ENCODE data around the gene CFAP74.

CFAP74 gene

DNA sequence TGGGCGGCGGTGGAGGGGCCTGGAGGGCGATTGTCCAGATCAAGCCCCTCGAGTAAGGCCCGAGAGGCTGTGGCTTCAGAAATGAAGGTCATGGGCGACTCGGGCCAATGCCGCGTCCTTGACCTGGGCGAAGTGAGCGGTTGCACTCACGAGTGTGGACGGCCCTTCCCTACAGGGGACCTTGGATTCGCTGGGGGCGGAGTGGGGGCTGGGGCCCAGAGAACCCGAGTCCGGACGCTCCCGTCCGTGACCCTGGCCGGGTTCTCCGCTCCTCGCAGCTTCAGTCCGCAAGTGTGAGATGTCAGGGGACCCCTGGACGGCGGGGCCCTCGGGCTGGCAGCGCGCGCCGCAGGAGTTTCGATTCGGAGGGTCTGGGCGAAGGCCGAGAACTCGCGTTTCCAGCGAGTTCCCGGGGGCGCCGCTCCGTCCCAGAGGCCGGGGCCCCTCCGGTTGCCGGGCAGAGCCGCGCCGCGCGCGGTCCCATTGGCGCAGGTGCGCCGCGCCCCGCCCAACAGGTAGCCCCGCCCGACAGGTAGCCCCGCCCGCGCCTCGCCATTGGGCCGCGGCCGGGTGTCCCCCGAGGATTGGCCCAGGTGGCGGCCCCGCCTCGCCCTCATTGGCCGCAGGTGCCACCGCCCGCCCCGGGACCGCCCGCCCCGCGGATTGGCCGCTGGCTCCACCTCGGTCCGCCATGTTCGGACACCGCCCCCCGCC lies 46.3 kb upstream of the CFAP74 start, which contains the start of gene PRKCZ:
TSS of gene PRKCZ (plus strand) at position 694 of the 714 bp plus-strand sequence. CDS start 220 bp downstream, outside the sequence.
- Histone ChIP-seq H3K36me3 (ENCODE audit: insufficient read depth, low read length) (no peaks in the 10 kb centered on the region), H3K9me2 (replicated peaks; ENCODE audit: low read depth, low read length) (no peaks in the 10 kb centered on the region), H3K4me2 (ENCODE audit: low read depth, low read length, poor library complexity, severe bottlenecking) (no peak within 1 kb of the TSS), H3K27me3 (ENCODE audit: insufficient read depth, low read length, poor library complexity, severe bottlenecking) (no peaks in the 10 kb centered on the region), H3F3A (ENCODE audit: low read depth) (no peaks in the 10 kb centered on the region), H3K4me3 (ENCODE audit: low read length, poor library complexity, severe bottlenecking) (no peak within 1 kb of the TSS), H3K79me2 (ENCODE audit: insufficient read depth, low read length) (no peaks in the 10 kb centered on the region), H3K4me1 (ENCODE audit: insufficient read depth, low read length, poor library complexity, severe bottlenecking) (no peaks in the 10 kb centered on the region), H4K20me1 (ENCODE audit: insufficient read depth, low read length, poor library complexity, severe bottlenecking) (no peaks in the 10 kb centered on the region), H3K9ac (ENCODE audit: low read depth, low read length, poor library complexity, severe bottlenecking) (no peak within 1 kb of the TSS), H2AFZ (ENCODE audit: low read length) (no peak within 1 kb of the TSS), H3K9me3 (ENCODE audit: insufficient read depth, low read depth, low read length) (no peaks in the 10 kb centered on the region)
- TF ChIP-seq, protein P1, sequence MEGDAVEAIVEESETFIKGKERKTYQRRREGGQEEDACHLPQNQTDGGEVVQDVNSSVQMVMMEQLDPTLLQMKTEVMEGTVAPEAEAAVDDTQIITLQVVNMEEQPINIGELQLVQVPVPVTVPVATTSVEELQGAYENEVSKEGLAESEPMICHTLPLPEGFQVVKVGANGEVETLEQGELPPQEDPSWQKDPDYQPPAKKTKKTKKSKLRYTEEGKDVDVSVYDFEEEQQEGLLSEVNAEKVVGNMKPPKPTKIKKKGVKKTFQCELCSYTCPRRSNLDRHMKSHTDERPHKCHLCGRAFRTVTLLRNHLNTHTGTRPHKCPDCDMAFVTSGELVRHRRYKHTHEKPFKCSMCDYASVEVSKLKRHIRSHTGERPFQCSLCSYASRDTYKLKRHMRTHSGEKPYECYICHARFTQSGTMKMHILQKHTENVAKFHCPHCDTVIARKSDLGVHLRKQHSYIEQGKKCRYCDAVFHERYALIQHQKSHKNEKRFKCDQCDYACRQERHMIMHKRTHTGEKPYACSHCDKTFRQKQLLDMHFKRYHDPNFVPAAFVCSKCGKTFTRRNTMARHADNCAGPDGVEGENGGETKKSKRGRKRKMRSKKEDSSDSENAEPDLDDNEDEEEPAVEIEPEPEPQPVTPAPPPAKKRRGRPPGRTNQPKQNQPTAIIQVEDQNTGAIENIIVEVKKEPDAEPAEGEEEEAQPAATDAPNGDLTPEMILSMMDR (conservative IDR thresholded peaks at IDR 0.05; ENCODE audit: low read length): no peak
- TF ChIP-seq EZH2phosphoT487 (IDR thresholded peaks at IDR 0.05; ENCODE audit: borderline replicate concordance): no peak

DNA sequence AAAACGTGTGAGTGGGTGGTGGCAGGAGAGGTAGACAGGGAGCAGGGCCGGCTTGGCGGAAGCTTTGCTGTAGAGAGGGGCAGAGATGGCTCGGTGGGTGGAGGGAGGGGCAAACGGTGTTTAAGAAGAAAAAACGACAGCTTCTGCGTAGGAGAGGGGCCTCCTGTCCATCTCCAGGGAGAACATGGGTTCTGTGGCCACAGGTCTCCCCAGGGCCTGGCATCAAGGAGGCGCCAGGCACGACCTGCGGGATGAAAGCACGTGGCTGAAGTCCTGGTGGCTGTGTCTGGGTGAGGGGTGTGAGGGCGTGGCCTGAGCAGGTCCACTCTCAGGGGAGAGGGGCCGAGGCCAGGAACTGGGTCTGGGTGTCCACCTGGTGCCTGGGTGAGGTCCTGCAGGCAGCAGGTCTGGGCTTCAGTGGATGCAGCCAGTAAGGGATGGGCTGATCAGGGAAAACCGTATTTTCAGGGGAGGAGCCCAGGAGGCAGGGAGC lies 45.7 kb upstream of the CFAP74 start:
- no peak overlapping the region for H3K9ac ChIP-seq (ENCODE audit: low read depth, low read length, poor library complexity, severe bottlenecking)
- no peaks in the 10 kb centered on the region for H3F3A ChIP-seq (ENCODE audit: low read depth)
- H3K36me3 ChIP-seq (ENCODE audit: insufficient read depth, low read length): no peaks in the 10 kb centered on the region
- no peak overlapping the region for H3K4me2 ChIP-seq (ENCODE audit: low read depth, low read length, poor library complexity, severe bottlenecking)
- no peaks in the 10 kb centered on the region for H4K20me1 ChIP-seq (ENCODE audit: insufficient read depth, low read length, poor library complexity, severe bottlenecking)
- H3K4me1 ChIP-seq (ENCODE audit: insufficient read depth, low read length, poor library complexity, severe bottlenecking): no peaks in the 10 kb centered on the region
- no peak overlapping the region for H3K4me3 ChIP-seq (ENCODE audit: low read length, poor library complexity, severe bottlenecking)
- no peak overlapping the region for H2AFZ ChIP-seq (ENCODE audit: low read length)
- H3K27me3 ChIP-seq (ENCODE audit: insufficient read depth, low read length, poor library complexity, severe bottlenecking): no peaks in the 10 kb centered on the region
- no peaks in the 10 kb centered on the region for H3K9me3 ChIP-seq (ENCODE audit: insufficient read depth, low read depth, low read length)
- TF ChIP-seq, protein P1 (conservative IDR thresholded peaks at IDR 0.05; ENCODE audit: low read length): no peak
- no peak for TF ChIP-seq EZH2phosphoT487 (IDR thresholded peaks at IDR 0.05; ENCODE audit: borderline replicate concordance)
- H3K9me2 ChIP-seq (replicated peaks; ENCODE audit: low read depth, low read length): no peaks in the 10 kb centered on the region
- no peaks in the 10 kb centered on the region for H3K79me2 ChIP-seq (ENCODE audit: insufficient read depth, low read length)

DNA sequence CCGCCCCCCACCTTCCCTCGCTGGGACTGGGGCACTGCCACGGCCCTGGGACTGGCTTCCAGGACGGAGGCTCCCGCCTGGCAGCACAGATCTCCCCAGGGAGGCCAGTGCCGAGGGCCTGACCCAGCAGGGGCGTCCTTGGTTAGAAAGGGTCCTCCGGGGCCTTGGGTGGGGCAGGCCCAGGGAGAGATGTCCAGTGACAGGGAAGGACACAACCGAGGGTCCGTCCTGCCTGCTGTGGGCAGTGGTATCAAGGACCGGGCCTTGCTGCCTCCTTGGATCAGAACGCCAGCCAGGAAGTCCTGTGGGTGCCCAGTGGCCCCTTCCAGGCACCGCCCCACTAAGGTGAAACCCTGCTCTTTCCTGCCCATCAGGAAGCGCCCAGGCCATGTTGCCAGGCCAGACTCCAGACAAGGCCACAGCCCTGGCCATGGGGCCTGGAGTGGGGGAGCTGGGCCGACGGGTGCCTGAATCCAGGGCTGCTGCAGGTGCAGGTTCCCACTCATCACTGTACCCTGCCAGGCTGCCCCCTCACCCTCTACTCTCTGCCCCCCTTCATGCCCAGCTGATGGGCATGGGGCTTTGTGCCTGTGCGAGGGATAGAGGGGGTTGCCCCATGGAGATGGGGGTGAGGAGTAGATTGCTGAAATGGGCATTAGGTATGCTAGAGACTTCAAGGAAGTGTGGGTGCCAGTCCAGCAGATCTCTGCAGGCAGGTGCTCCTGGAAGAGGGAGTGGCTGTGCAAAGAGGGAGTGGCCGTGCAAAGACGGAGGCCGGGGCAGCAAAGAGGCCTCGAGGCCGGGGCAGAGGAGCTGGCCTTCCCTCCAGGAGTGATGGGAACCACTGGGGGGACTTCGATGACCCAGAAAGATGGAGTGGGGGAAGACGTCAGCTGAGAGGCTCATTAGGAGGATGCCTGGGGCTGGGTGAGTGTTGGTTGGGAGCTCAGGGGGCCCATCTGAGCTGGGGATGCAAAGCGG lies 44.5 kb upstream of the CFAP74 start:
- TF ChIP-seq, protein P1 (conservative IDR thresholded peaks at IDR 0.05; ENCODE audit: low read length): no peak
- TF ChIP-seq EZH2phosphoT487 (IDR thresholded peaks at IDR 0.05; ENCODE audit: borderline replicate concordance): no peak
- Histone ChIP-seq H2AFZ (ENCODE audit: low read length) (no peak overlapping the region), H3K79me2 (ENCODE audit: insufficient read depth, low read length) (no peaks in the 10 kb centered on the region), H3K4me2 (ENCODE audit: low read depth, low read length, poor library complexity, severe bottlenecking) (no peak overlapping the region), H3K4me1 (ENCODE audit: insufficient read depth, low read length, poor library complexity, severe bottlenecking) (no peaks in the 10 kb centered on the region), H3K36me3 (ENCODE audit: insufficient read depth, low read length) (no peaks in the 10 kb centered on the region), H3K9ac (ENCODE audit: low read depth, low read length, poor library complexity, severe bottlenecking) (no peak overlapping the region), H4K20me1 (ENCODE audit: insufficient read depth, low read length, poor library complexity, severe bottlenecking) (no peaks in the 10 kb centered on the region), H3K4me3 (ENCODE audit: low read length, poor library complexity, severe bottlenecking) (no peak overlapping the region), H3K9me2 (replicated peaks; ENCODE audit: low read depth, low read length) (no peaks in the 10 kb centered on the region), H3F3A (ENCODE audit: low read depth) (no peaks in the 10 kb centered on the region), H3K27me3 (ENCODE audit: insufficient read depth, low read length, poor library complexity, severe bottlenecking) (no peaks in the 10 kb centered on the region), H3K9me3 (ENCODE audit: insufficient read depth, low read depth, low read length) (no peaks in the 10 kb centered on the region)
